GM12878 (cell line): ENCODE data around the gene RETREG2. TPM values are rescaled to one million over a fixed set of nuclear protein-coding genes. Genes with fewer than 3 reads are reported as not detected.

Experiments
- ATAC-seq: fragments of 200-7000 bp; cut with Tn5 transposase; 3 replicates; pipeline ENCODE4 v1.9.1; 2020; ENCODE audit warnings: mild to moderate bottlenecking, moderate library complexity
- BruUV-seq: library from RNA; stranded (reverse); fragments of 400-500 nt; replicated peaks from 2 replicates; lab custom pipeline; 2021; lab: Mats Ljungman, UMichigan
- CTCF ChIA-PET: fragments of 300-600 bp; sonication (Branson Sonifier 250); formaldehyde crosslinking; extraction: SDS; loops from one replicate; lab custom pipeline; 2021; ENCODE audit warnings: inconsistent platforms; lab: Yijun Ruan, JAX
- POLR2A ChIA-PET: fragments of 350-600 bp; formaldehyde crosslinking; extraction: SDS; loops from one replicate; lab custom pipeline; 2021; ENCODE audit warnings: inconsistent platforms; lab: Charles Lee
- RAD21 ChIA-PET: fragments of 300-600 bp; sonication (Branson Sonifier 250); formaldehyde crosslinking; loops from one replicate; lab custom pipeline; 2023; ENCODE audit warnings: antibody characterized with exemption; ENCODE audit not compliant: unreplicated experiment; lab: Charles Lee
- SMC1A ChIA-PET: fragments of 300-600 bp; sonication (Branson Sonifier 250); formaldehyde crosslinking; loops from one replicate; lab custom pipeline; 2023; ENCODE audit not compliant: unreplicated experiment, uncharacterized antibody; lab: Charles Lee
- DNase-seq: peaks from one replicate; pipeline ENCODE4 v3.0.0-alpha.2; 2011; ENCODE audit warnings: low read depth, low spot score
- FAIRE-seq: peaks from 3 replicates; lab custom pipeline; 2011; peaks lifted over from hg19 to GRCh38; lab: Jason Lieb, UNC
- H2AFZ ChIP-seq: 2 replicates; pipeline ENCODE4 v1.6.0; 2011; ENCODE audit warnings: low read depth, low read length, control low read depth; ENCODE audit not compliant: control insufficient read depth
- H3K27ac ChIP-seq: 2 replicates; pipeline ENCODE4 v1.5.1; 2011; ENCODE audit warnings: control low read depth; ENCODE audit not compliant: control insufficient read depth, insufficient read depth
- H3K27me3 ChIP-seq, 2 experiments: replicated peaks in 1 of 2; 2 replicates each; pipeline versions ENCODE4 v1.6.0 to v1.6.1; 2011; ENCODE audit warnings: low read length in 1 of 2; ENCODE audit not compliant: control insufficient read depth in 2 of 2, insufficient read depth in 2 of 2
- H3K36me3 ChIP-seq, 2 experiments: 2 replicates each; pipeline ENCODE4 v1.5.1; 2011; ENCODE audit warnings: low read length in 1 of 2; ENCODE audit not compliant: control insufficient read depth in 2 of 2, insufficient read depth in 2 of 2
- H3K4me1 ChIP-seq: 2 replicates; pipeline ENCODE4 v1.6.1; 2011; ENCODE audit warnings: mild to moderate bottlenecking, low read length, moderate library complexity, mixed read lengths; ENCODE audit not compliant: control insufficient read depth, insufficient read depth
- H3K4me2 ChIP-seq: 2 replicates; pipeline ENCODE4 v1.6.0; 2011; ENCODE audit warnings: control low read depth; ENCODE audit not compliant: control insufficient read depth, insufficient read depth
- H3K4me3 ChIP-seq: fragments of 200-600 bp; sonication (generic); 2 replicates; pipeline ENCODE4 v1.5.1; 2016
- H3K79me2 ChIP-seq: 2 replicates; pipeline ENCODE4 v1.6.0; 2011; ENCODE audit warnings: low read length; ENCODE audit not compliant: control insufficient read depth, insufficient read depth
- H3K9ac ChIP-seq: 2 replicates; pipeline ENCODE4 v1.8.0; 2011; ENCODE audit warnings: low read length, control low read depth, mixed read lengths; ENCODE audit not compliant: control insufficient read depth, insufficient read depth
- H3K9me3 ChIP-seq: replicated peaks from 3 replicates; pipeline ENCODE4 v1.5.1; 2011; ENCODE audit warnings: mild to moderate bottlenecking, low read length; ENCODE audit not compliant: control insufficient read depth, insufficient read depth
- H4K20me1 ChIP-seq: 2 replicates; pipeline ENCODE4 v1.6.0; 2011; ENCODE audit not compliant: control insufficient read depth, insufficient read depth
- ATF7 ChIP-seq: fragments of 450-650 bp; IDR thresholded peaks from 2 replicates; pipeline ENCODE4 v1.6.1; 2016; ENCODE audit warnings: low read depth, mild to moderate bottlenecking
- CHD2 ChIP-seq: IDR thresholded peaks from 2 replicates; pipeline ENCODE4 v1.6.1; 2011; ENCODE audit warnings: low read depth, low read length, improper control_type of control experiment, borderline replicate concordance
- KAT2A ChIP-seq: conservative IDR thresholded peaks from 2 replicates; pipeline ENCODE4 v1.6.1; 2011; ENCODE audit warnings: low read depth, low read length; ENCODE audit not compliant: control insufficient read depth
- MTA2 ChIP-seq: fragments of 450-650 bp; IDR thresholded peaks from 2 replicates; pipeline ENCODE4 v1.6.1; 2016; ENCODE audit warnings: low read depth, mild to moderate bottlenecking, moderate library complexity
- PAX5 ChIP-seq: IDR thresholded peaks from 2 replicates; pipeline ENCODE4 v1.6.1; 2011; ENCODE audit warnings: low read depth, low read length, borderline replicate concordance
- POLR2AphosphoS2 ChIP-seq: IDR thresholded peaks from 2 replicates; pipeline ENCODE4 v1.6.1; 2011; ENCODE audit warnings: low read depth, mild to moderate bottlenecking, low read length, improper control_type of control experiment, moderate library complexity
- RAD21 ChIP-seq: IDR thresholded peaks from 2 replicates; pipeline ENCODE4 v1.6.1; 2011; ENCODE audit warnings: mild to moderate bottlenecking, low read depth, low read length, moderate library complexity; ENCODE audit not compliant: insufficient read depth
- RAD51 ChIP-seq: fragments of 450-650 bp; IDR thresholded peaks from 2 replicates; pipeline ENCODE4 v1.6.1; 2016; ENCODE audit warnings: moderate library complexity, mild to moderate bottlenecking, inconsistent platforms
- SIX5 ChIP-seq: IDR thresholded peaks from 2 replicates; pipeline ENCODE4 v1.6.1; 2011; ENCODE audit warnings: mild to moderate bottlenecking, low read depth, low read length, moderate library complexity; ENCODE audit not compliant: severe bottlenecking
- ZBED1 ChIP-seq: IDR thresholded peaks from 2 replicates; pipeline ENCODE4 v1.6.1; 2016; ENCODE audit warnings: borderline replicate concordance
- WGBS: methylation state at CpG from one replicate; pipeline ENCODE4 v1.1.6; 2016; ENCODE audit warnings: low lambda C conversion rate; ENCODE audit not compliant: insufficient replicate concordance, insufficient coverage; ENCODE audit errors: missing lambda C conversion rate; 5-methylcytosine and 5-hydroxymethylcytosine counted together
- in situ Hi-C: fragments of 300-500 bp; cut with MboI; formaldehyde crosslinking; loops from 9 replicates; pipeline ENCODE4 v1.14.3; 2018; ENCODE audit warnings: mixed read lengths
- intact Hi-C: fragments of 100-400 bp; cut with micrococcal nuclease; formaldehyde crosslinking; loops from one replicate; pipeline ENCODE4 v1.14.2; 2022; ENCODE audit not compliant: unreplicated experiment
- polyA plus RNA-seq, 11 experiments: library from polyadenylated mRNA; depleted of rRNA in 4 of 11; unstranded in 6 of 11; stranded (reverse) in 5 of 11; fragments of >200 nt; fragmentation: Nextera tagmentation in 4 of 11; fragmentation: Illumina TruSeq in 1 of 11; extraction: Ambion mirVana in 4 of 11; extraction: Trizol in 1 of 11; gene quantifications; 1 replicate in 1 of 11; 2 replicates in 10 of 11; pipeline versions ENCODE4 v1.2.1 to v1.2.3, GENCODE V29; 2011 to 2016; ENCODE audit warnings: inconsistent platforms in 2 of 11, missing spikeins in 2 of 11, low read depth in 1 of 11
- total RNA-seq, 4 experiments: library from RNA; depleted of rRNA in 3 of 4; stranded (reverse); fragments of >200 nt in 3 of 4; fragmentation: Illumina TruSeq in 1 of 4; extraction: Trizol in 1 of 4; gene quantifications; 2 replicates each; pipeline versions ENCODE4 v1.2.1 to v1.2.3, GENCODE V29; 2013 to 2021
- TF ChIP-seq, protein P1 (sequence below): fragments of 450-650 bp; IDR thresholded peaks from 2 replicates; pipeline ENCODE4 v1.6.1; 2016; ENCODE audit warnings: mild to moderate bottlenecking
- TF ChIP-seq, protein P2 (sequence below): IDR thresholded peaks from 2 replicates; pipeline ENCODE4 v1.6.1; 2011; ENCODE audit warnings: mild to moderate bottlenecking, low read depth, low read length, moderate library complexity; ENCODE audit not compliant: insufficient replicate concordance
- TF ChIP-seq, protein P3 (sequence below): fragments of 450-650 bp; IDR thresholded peaks from 2 replicates; pipeline ENCODE4 v1.6.1; 2017; ENCODE audit warnings: antibody characterized with exemption, mild to moderate bottlenecking, moderate library complexity

Gene RETREG2
- total and polyA plus RNA-seq, 10 of the 15 experiments (the other 5 are each of a cell fraction or from before 2014, with no cell fraction given): 10.1 to 72.0 (median 28.3) TPM

DNA sequence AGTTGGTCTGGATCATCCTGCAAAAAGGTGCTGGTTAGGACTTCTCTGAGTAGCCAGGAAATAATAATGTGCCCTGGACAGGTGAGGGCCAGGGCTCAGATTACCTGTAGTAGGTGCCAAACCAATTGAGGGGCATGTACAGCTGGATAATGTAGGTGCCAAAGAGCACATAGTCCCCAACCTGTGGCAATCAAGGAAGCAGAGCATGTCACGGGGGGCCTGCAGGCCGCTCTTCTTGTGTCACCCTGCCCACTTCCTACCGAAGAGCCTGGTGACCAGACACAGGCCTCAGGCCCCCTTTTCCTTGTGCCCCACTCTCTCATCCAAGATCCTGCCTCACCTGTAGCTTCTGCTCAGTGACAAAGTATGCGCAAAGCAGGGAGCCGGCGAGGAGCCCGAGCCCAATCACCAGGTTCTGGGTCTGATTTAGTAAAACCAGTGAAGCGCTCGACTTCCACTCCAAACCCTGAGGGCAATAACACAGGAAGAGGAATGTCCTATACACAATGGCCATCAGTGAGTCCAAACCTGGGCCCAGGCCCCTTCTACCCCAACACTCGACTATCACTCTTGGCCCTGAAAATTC lies 35.5 kb downstream of the RETREG2 start:
- Histone ChIP-seq H3K9me3 (no peaks in the 10 kb centered on the region), H3K9ac (no peak overlapping the region), H3K27ac (no peak overlapping the region), H2AFZ (no peak overlapping the region), H3K27me3 (no peaks in the 10 kb centered on the region), H3K36me3 (peaks cover 0 to 15% of the 10 kb centered on the region in 2 experiments; a peak in 3 of 4 replicates), H3K4me2 (no peak overlapping the region), H4K20me1 (no peaks in the 10 kb centered on the region), H3K79me2 (peaks cover 12% of the 10 kb centered on the region), H3K4me1 (peaks cover 9% of the 10 kb centered on the region), H3K4me3 (no peak overlapping the region)
- TF ChIP-seq RAD21 (no peak), POLR2AphosphoS2 (no peak), KAT2A (no peak), CHD2 (no peak), RAD51 (no peak), SIX5 (no peak), ATF7 (no peak), PAX5 (no peak), ZBED1 (no peak), MTA2 (no peak)
- TF ChIP-seq, protein P1, sequence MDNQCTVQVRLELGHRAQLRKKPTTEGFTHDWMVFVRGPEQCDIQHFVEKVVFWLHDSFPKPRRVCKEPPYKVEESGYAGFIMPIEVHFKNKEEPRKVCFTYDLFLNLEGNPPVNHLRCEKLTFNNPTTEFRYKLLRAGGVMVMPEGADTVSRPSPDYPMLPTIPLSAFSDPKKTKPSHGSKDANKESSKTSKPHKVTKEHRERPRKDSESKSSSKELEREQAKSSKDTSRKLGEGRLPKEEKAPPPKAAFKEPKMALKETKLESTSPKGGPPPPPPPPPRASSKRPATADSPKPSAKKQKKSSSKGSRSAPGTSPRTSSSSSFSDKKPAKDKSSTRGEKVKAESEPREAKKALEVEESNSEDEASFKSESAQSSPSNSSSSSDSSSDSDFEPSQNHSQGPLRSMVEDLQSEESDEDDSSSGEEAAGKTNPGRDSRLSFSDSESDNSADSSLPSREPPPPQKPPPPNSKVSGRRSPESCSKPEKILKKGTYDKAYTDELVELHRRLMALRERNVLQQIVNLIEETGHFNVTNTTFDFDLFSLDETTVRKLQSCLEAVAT: no peak
- TF ChIP-seq, protein P2, sequence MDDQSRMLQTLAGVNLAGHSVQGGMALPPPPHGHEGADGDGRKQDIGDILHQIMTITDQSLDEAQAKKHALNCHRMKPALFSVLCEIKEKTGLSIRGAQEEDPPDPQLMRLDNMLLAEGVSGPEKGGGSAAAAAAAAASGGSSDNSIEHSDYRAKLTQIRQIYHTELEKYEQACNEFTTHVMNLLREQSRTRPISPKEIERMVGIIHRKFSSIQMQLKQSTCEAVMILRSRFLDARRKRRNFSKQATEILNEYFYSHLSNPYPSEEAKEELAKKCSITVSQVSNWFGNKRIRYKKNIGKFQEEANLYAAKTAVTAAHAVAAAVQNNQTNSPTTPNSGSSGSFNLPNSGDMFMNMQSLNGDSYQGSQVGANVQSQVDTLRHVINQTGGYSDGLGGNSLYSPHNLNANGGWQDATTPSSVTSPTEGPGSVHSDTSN: no peak
- TF ChIP-seq, protein P3, sequence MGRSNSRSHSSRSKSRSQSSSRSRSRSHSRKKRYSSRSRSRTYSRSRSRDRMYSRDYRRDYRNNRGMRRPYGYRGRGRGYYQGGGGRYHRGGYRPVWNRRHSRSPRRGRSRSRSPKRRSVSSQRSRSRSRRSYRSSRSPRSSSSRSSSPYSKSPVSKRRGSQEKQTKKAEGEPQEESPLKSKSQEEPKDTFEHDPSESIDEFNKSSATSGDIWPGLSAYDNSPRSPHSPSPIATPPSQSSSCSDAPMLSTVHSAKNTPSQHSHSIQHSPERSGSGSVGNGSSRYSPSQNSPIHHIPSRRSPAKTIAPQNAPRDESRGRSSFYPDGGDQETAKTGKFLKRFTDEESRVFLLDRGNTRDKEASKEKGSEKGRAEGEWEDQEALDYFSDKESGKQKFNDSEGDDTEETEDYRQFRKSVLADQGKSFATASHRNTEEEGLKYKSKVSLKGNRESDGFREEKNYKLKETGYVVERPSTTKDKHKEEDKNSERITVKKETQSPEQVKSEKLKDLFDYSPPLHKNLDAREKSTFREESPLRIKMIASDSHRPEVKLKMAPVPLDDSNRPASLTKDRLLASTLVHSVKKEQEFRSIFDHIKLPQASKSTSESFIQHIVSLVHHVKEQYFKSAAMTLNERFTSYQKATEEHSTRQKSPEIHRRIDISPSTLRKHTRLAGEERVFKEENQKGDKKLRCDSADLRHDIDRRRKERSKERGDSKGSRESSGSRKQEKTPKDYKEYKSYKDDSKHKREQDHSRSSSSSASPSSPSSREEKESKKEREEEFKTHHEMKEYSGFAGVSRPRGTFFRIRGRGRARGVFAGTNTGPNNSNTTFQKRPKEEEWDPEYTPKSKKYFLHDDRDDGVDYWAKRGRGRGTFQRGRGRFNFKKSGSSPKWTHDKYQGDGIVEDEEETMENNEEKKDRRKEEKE: no peak
- DNase-seq: no peak
- ChIA-PET RAD21 (no interaction called here), POLR2A (no interaction called here), CTCF (interaction anchor here (1.4 to 3.0 kb wide), 2 partner anchors 39 to 82 kb away, joined by 4 to 11 read pairs; no protein-coding TSS in a partner anchor), SMC1A (no interaction called here)
- in situ Hi-C loops (no loop called here), intact Hi-C loops (no loop called here)
- no TSS peak for BruUV-seq
- ATAC-seq: no peak
- FAIRE-seq: no peak
- WGBS: 96% methylated on average over 10 of the region's 10 CpGs
